HG03060 (cell line): Measurements from ENCODE around the gene MAST4.

Experiments used
- ATAC-seq: cut with Tn5 transposase; IDR thresholded peaks from one replicate; pipeline ENCODE4 v1.9.1; 2021; ENCODE audit warnings: low read depth, moderate number of reproducible peaks; ENCODE audit not compliant: unreplicated experiment

MAST4 gene

GRCh38 chr5:66892716-66893115, 296.5 kb downstream of the MAST4 start:
- no peak for ATAC-seq

GRCh38 chr5:66894480-66895240, 298.5 kb downstream of the MAST4 start:
- no peak for ATAC-seq

GRCh38 chr5:66896171-66896570, 300.0 kb downstream of the MAST4 start:
- ATAC-seq: no peak

- ATAC-seq: no peak
Observed at GRCh38 chr5:66897356-66897755, 301.2 kb downstream of the MAST4 start.

GRCh38 chr5:66898241-66898995, 302.2 kb downstream of the MAST4 start:
- no peak for ATAC-seq

GRCh38 chr5:66903218-66903617, 307.0 kb downstream of the MAST4 start:
- ATAC-seq: no peak

- no peak for ATAC-seq
Observed at GRCh38 chr5:66903709-66904108, 307.5 kb downstream of the MAST4 start.

- ATAC-seq: no peak
Observed at GRCh38 chr5:66904189-66904588, 308.0 kb downstream of the MAST4 start.

GRCh38 chr5:66906021-66906420, 309.8 kb downstream of the MAST4 start:
- ATAC-seq: no peak

- ATAC-seq: no peak
Observed at GRCh38 chr5:66908230-66908629, 312.0 kb downstream of the MAST4 start.

GRCh38 chr5:66909364-66909763, 313.2 kb downstream of the MAST4 start:
- no peak for ATAC-seq

GRCh38 chr5:66912787-66913186, 316.6 kb downstream of the MAST4 start:
- ATAC-seq: no peak

- ATAC-seq: no peak
Observed at GRCh38 chr5:66915531-66915930, 319.3 kb downstream of the MAST4 start.

- ATAC-seq: no peak
Observed at GRCh38 chr5:66922881-66923280, 326.7 kb downstream of the MAST4 start.

GRCh38 chr5:66923457-66923856, 327.3 kb downstream of the MAST4 start:
- no peak for ATAC-seq

- ATAC-seq: no peak
Observed at GRCh38 chr5:66923922-66924321, 327.7 kb downstream of the MAST4 start.

GRCh38 chr5:66927140-66927539, 330.9 kb downstream of the MAST4 start:
- no peak for ATAC-seq

GRCh38 chr5:66929281-66929680, 333.1 kb downstream of the MAST4 start:
- ATAC-seq: no peak

GRCh38 chr5:66929995-66930394, 333.8 kb downstream of the MAST4 start:
- no peak for ATAC-seq

GRCh38 chr5:66931651-66932050, 335.5 kb downstream of the MAST4 start:
- ATAC-seq: no peak

- ATAC-seq: no peak
Observed at GRCh38 chr5:66932457-66932856, 336.3 kb downstream of the MAST4 start.

GRCh38 chr5:66933066-66933465, 336.9 kb downstream of the MAST4 start:
- ATAC-seq: no peak
